GM12865 (cell line): ENCODE results near the gene PRCD.
A peak's percentile ranks its signal among the peaks of the same experiment; 100 is the strongest.

Experiments used
- DNase-seq: peaks from one replicate; pipeline ENCODE4 v3.0.0; 2010; ENCODE audit warnings: low read depth
- H3K4me3 ChIP-seq: 2 replicates; pipeline ENCODE4 v1.5.1; 2011; ENCODE audit warnings: mild to moderate bottlenecking, low read depth, low read length, control low read depth
- CTCF ChIP-seq: IDR thresholded peaks from 2 replicates; pipeline ENCODE4 v1.5.1; 2011; ENCODE audit warnings: low read length, control low read depth, low read depth, inconsistent platforms; ENCODE audit not compliant: insufficient read depth; ENCODE audit errors: missing control alignments

PRCD gene

GRCh38 chr17:76586741-76587487 is 47.1 kb downstream of the PRCD start:
- H3K4me3 ChIP-seq, result no peak overlapping the region
- no peak for TF ChIP-seq CTCF
- DNase-seq, result peak; percentile 47

DNA sequence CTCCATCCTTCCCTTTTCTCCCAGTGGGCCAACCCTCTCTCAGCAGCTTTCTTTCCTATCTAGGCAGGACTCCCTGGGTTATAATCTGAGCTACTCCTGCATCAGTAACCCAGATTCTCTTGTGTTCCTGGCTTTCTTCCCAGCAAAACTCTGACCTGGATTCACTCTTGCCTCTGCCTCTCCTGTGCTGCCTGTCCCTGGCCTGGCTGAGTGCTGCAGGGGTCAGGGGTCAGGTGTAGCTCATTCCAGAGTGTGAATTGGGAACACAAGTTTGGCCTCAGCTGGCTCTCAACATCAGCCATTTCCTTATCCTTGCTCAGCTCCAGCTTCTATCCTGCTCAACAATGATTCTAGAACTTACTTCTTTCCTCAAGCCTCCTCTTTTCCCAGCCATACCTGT is 48.3 kb downstream of the PRCD start:
- no peak for DNase-seq
- no peak overlapping the region for H3K4me3 ChIP-seq
- no peak for TF ChIP-seq CTCF

DNA sequence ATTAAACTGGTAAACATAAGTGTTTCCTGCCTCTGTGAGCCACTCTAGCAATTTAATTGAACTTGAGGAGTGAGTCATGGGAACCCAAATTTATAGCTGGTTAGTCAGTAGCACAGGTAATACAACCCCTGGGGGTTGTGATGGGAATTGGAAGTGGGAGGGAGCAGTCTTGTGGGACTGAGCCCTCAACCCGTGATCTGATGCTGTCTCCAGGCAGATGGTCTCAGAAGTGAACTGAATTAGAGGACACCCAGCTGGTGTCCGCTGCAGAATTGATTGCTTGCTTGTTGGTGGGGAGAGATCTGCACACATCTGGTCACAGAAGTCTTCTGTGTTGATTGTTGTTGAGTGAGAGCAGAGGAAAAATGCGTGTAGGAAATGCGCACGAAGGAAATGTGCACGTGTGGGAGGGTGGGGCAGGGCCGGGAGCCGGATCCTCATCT is 53.6 kb downstream of the PRCD start:
- no peak overlapping the region for H3K4me3 ChIP-seq
- TF ChIP-seq CTCF, result no peak
- DNase-seq, result no peak

DNA sequence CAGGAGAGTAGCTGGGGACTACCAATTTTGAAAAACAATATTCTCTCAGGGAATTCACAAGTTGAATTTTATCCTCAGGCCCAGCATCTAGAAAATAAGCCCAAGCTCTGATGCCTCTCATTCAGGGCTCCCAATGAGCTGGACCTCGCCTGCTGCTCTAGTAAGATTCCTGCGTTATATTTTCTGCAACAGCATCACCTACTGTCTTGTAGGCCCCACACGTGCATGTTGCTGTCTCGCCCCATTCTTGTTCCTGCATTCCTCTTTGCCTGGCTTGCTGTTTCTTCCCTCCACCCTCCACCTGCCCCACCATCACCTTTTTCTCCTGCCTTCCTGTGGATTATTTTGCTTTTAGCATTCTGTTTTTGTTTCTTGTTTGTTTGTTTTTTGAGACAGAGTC is 54.1 kb downstream of the PRCD start:
- DNase-seq, result no peak
- TF ChIP-seq CTCF, result no peak
- H3K4me3 ChIP-seq, result no peak overlapping the region

DNA sequence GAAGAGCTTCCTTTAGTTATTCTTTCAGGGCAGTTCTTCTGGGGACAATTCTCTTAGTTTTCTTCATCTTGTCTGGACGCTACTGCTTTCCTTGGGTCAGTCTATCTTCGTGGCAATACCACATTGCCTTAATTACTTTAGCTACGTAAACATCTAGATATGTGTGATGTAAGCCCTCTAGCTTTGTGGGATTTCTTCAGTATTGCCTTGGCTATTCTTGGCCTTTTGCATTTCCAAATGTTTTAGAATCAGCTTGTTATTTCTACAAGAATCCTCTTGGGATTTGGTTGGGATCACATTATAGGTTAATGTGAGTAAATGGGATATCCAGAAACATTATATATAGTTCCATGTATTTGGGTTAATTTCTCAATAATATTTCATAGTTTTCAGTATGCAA is 54.8 kb downstream of the PRCD start:
- TF ChIP-seq CTCF, result no peak
- no peak for DNase-seq
- H3K4me3 ChIP-seq, result no peak overlapping the region
